Breast epithelium (tissue), 3 donors: ENCODE measurements around the gene NIF3L1.

ENCODE experiments used
- CTCF ChIP-seq, 3 donors: fragments of 450-650 bp; IDR thresholded peaks; one replicate each; pipeline ENCODE4 v1.5.1; 2016 to 2017; ENCODE audit warnings: antibody characterized with exemption in 3 of 3, mild to moderate bottlenecking in 3 of 3, moderate library complexity in 3 of 3
- POLR2A ChIP-seq: fragments of 450-650 bp; IDR thresholded peaks from one replicate; pipeline ENCODE4 v1.6.1; 2016; ENCODE audit warnings: antibody characterized with exemption, mild to moderate bottlenecking, moderate library complexity

- TF ChIP-seq CTCF (IDR thresholded peaks at IDR 0.05), result no peak
- TF ChIP-seq POLR2A, result no peak
These were observed 11.7 kb upstream of the NIF3L1 start for GRCh38 chr2:200877443-200877842.
